K562 (cell line): Measurements from ENCODE around the gene LUC7L3. TPM values are rescaled to one million over a fixed set of nuclear protein-coding genes. Genes with fewer than 3 reads are reported as not detected.
A peak's percentile ranks its signal among the peaks of the same experiment; 100 is the strongest.

ENCODE experiments used
- FUS ChIP-seq: fragments of 200-400 bp; formaldehyde crosslinking; optimal IDR thresholded peaks from 2 replicates; pipeline ENCODE3; 2017; ENCODE audit warnings: low read depth, low read length
- HDAC2 ChIP-seq: fragments of 450-650 bp; IDR thresholded peaks from 2 replicates; pipeline ENCODE4 v1.6.1; 2016; ENCODE audit warnings: mild to moderate bottlenecking
- HDAC8 ChIP-seq: fragments of 450-650 bp; IDR thresholded peaks from 2 replicates; pipeline ENCODE4 v1.6.1; 2016; ENCODE audit warnings: mild to moderate bottlenecking, missing genetic modification characterization, moderate library complexity, missing compliant biosample characterization
- NRF1 ChIP-seq, 2 experiments: fragments of 450-650 bp; IDR thresholded peaks in 1 of 2; conservative IDR thresholded peaks in 1 of 2; 2 replicates each; pipeline ENCODE4 v1.6.1; 2014; ENCODE audit warnings: mild to moderate bottlenecking in 2 of 2
- PYGO2 ChIP-seq: fragments of 450-650 bp; IDR thresholded peaks from 2 replicates; pipeline ENCODE4 v1.6.1; 2016; ENCODE audit warnings: mild to moderate bottlenecking, missing genetic modification characterization, moderate library complexity, missing compliant biosample characterization
- RFX7 ChIP-seq: fragments of 250-450 bp; sonication (Bioruptor Pico); IDR thresholded peaks from 2 replicates; pipeline ENCODE4 v1.5.1; 2021; ENCODE audit warnings: mild to moderate bottlenecking
- RNF2 ChIP-seq: sonication (generic); IDR thresholded peaks from 2 replicates; pipeline ENCODE4 v1.6.1; 2016
- SMAD1 ChIP-seq: fragments of 150-350 bp; IDR thresholded peaks from 2 replicates; pipeline ENCODE4 v1.6.1; 2014; ENCODE audit warnings: low read length, low read depth; ENCODE audit not compliant: partially characterized antibody
- SMARCA5 ChIP-seq: fragments of 450-650 bp; IDR thresholded peaks from 2 replicates; pipeline ENCODE4 v1.6.1; 2016
- SOX6 ChIP-seq: fragments of 450-650 bp; IDR thresholded peaks from 2 replicates; pipeline ENCODE4 v1.6.1; 2014; ENCODE audit warnings: mild to moderate bottlenecking
- TAL1 ChIP-seq: fragments of 450-650 bp; IDR thresholded peaks from 2 replicates; pipeline ENCODE4 v1.6.1; 2016; ENCODE audit warnings: mild to moderate bottlenecking
- ZNF263 ChIP-seq: sonication (generic); formaldehyde crosslinking; IDR thresholded peaks from 2 replicates; pipeline ENCODE4 v1.8.0; 2022; ENCODE audit warnings: mild to moderate bottlenecking, missing genetic modification reagents, borderline replicate concordance
- ZNF785 ChIP-seq: fragments of 250-450 bp; sonication (Bioruptor Pico); IDR thresholded peaks from 2 replicates; pipeline ENCODE4 v1.4.0; 2020; ENCODE audit warnings: mild to moderate bottlenecking
- polyA plus RNA-seq, 8 experiments: library from polyadenylated mRNA; depleted of rRNA in 4 of 8; stranded (reverse) in 5 of 8; unstranded in 3 of 8; fragments of >200 nt; fragmentation: Nextera tagmentation in 2 of 8; fragmentation: Illumina TruSeq in 1 of 8; extraction: Ambion mirVana in 2 of 8; extraction: Trizol in 1 of 8; gene quantifications; 2 replicates each; pipeline versions ENCODE4 v1.2.1 to v1.2.3, GENCODE V29; 2011 to 2014; ENCODE audit warnings: inconsistent platforms in 1 of 8, missing spikeins in 1 of 8
- total RNA-seq, 7 experiments: library from RNA; depleted of rRNA in 6 of 7; stranded (reverse); fragments of >200 nt in 6 of 7; fragmentation: Illumina TruSeq in 2 of 7; extraction: Trizol in 2 of 7; gene quantifications; 2 replicates each; pipeline versions ENCODE4 v1.2.1 to v1.2.3, GENCODE V29; 2011 to 2021; ENCODE audit warnings: low replicate concordance in 1 of 7
- TF ChIP-seq, protein P1 (sequence below): fragments of 250-450 bp; sonication (Bioruptor Pico); IDR thresholded peaks from 2 replicates; pipeline ENCODE4 v1.4.0; 2020; ENCODE audit warnings: mild to moderate bottlenecking, moderate library complexity
- TF ChIP-seq, protein P2 (sequence below): fragments of 450-650 bp; formaldehyde crosslinking; IDR thresholded peaks from 2 replicates; pipeline ENCODE4 v1.4.0; 2020; ENCODE audit warnings: mild to moderate bottlenecking, moderate library complexity
- TF ChIP-seq, protein P3 (sequence below): fragments of 250-450 bp; sonication (Bioruptor Pico); IDR thresholded peaks from 2 replicates; pipeline ENCODE4 v1.5.0; 2020; ENCODE audit warnings: mild to moderate bottlenecking, borderline replicate concordance
- TF ChIP-seq, protein P4 (sequence below), 2 experiments: IDR thresholded peaks in 1 of 2; conservative IDR thresholded peaks in 1 of 2; 2 replicates each; pipeline ENCODE4 v1.6.1; 2016; ENCODE audit warnings: low read depth in 2 of 2, mild to moderate bottlenecking in 1 of 2, missing compliant biosample characterization in 1 of 2, missing genetic modification characterization in 1 of 2, moderate library complexity in 1 of 2
- TF ChIP-seq, protein P5 (sequence below): fragments of 450-650 bp; IDR thresholded peaks from 2 replicates; pipeline ENCODE4 v1.7.0; 2016; ENCODE audit warnings: borderline replicate concordance

Gene LUC7L3
- total and polyA plus RNA-seq, 9 of the 15 experiments (the other 6 are each of a cell fraction or from before 2014, with no cell fraction given) = 80.8 to 284 (median 127) TPM

DNA sequence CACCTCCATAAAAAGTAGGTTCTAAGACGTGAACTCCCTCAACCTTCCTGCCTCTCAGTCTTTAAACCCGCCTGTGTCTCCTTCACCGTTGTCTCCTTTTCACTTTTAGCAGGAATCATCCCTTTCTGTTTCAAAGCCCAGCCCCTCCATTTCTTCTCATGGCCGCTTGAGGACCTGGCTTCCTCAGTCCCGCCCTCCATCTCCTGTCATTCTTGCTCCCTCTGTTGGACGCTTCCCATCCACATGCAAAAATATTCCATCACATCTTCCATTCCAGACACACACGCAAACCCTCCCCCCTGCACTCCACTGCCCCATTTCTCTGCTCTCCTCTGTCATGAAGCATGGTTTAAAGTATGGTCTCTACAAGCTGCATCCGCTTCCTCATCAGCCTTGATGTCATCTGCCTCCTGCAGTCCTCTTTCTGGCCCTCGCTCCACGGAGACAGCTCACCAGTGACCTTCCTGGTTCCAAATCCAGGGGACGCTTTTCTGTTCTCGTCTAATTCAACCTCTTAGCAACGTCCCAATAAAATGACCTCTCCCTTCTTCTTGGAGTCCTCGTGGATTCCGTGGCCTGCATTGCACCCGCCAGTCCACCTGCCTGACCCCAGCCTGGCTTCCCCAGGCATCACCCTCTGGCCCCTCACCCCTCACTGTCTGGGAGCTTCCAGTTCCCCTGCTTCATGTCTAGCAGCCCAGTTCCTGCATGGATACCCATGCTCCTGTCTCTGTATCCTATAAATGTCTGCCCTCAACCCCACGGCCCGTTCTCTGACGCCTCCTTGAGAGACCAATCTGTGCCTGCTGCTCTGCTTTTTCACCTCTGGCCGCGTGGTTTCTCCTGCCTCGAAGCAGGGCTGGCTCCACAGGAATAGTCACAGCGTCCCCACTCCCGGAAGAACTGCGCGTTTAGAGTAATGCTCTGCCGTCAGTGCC, 37.9 kb upstream of the LUC7L3 start (continued):
- TF ChIP-seq, protein P1, sequence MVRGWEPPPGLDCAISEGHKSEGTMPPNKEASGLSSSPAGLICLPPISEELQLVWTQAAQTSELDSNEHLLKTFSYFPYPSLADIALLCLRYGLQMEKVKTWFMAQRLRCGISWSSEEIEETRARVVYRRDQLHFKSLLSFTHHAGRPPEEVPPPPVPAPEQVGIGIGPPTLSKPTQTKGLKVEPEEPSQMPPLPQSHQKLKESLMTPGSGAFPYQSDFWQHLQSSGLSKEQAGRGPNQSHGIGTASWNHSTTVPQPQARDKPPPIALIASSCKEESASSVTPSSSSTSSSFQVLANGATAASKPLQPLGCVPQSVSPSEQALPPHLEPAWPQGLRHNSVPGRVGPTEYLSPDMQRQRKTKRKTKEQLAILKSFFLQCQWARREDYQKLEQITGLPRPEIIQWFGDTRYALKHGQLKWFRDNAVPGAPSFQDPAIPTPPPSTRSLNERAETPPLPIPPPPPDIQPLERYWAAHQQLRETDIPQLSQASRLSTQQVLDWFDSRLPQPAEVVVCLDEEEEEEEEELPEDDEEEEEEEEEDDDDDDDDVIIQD (CRISPR knock-in tag) = no peak
- TF ChIP-seq TAL1 (no peak), RFX7 (CRISPR knock-in tag) (no peak), HDAC8 (tag) (no peak), FUS (no peak), RNF2 (no peak), NRF1 (conservative IDR thresholded peaks at IDR 0.05 in 1 of 2, IDR thresholded peaks at IDR 0.05 in 1 of 2) (no peak), HDAC2 (peak; percentile 25; the same call in 1 of the 2 replicates), SOX6 (no peak), SMAD1 (no peak), ZNF263 (CRISPR knock-in tag) (no peak), ZNF785 (CRISPR knock-in tag) (no peak), PYGO2 (tag) (no peak), SMARCA5 (peak; percentile 19; the same call in 1 of the 2 replicates)
- TF ChIP-seq, protein P2, sequence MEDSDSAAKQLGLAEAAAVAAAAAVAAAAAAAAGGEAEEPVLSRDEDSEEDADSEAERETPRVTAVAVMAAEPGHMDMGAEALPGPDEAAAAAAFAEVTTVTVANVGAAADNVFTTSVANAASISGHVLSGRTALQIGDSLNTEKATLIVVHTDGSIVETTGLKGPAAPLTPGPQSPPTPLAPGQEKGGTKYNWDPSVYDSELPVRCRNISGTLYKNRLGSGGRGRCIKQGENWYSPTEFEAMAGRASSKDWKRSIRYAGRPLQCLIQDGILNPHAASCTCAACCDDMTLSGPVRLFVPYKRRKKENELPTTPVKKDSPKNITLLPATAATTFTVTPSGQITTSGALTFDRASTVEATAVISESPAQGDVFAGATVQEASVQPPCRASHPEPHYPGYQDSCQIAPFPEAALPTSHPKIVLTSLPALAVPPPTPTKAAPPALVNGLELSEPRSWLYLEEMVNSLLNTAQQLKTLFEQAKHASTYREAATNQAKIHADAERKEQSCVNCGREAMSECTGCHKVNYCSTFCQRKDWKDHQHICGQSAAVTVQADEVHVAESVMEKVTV (CRISPR knock-in tag) = peak; percentile 84
- TF ChIP-seq, protein P3, sequence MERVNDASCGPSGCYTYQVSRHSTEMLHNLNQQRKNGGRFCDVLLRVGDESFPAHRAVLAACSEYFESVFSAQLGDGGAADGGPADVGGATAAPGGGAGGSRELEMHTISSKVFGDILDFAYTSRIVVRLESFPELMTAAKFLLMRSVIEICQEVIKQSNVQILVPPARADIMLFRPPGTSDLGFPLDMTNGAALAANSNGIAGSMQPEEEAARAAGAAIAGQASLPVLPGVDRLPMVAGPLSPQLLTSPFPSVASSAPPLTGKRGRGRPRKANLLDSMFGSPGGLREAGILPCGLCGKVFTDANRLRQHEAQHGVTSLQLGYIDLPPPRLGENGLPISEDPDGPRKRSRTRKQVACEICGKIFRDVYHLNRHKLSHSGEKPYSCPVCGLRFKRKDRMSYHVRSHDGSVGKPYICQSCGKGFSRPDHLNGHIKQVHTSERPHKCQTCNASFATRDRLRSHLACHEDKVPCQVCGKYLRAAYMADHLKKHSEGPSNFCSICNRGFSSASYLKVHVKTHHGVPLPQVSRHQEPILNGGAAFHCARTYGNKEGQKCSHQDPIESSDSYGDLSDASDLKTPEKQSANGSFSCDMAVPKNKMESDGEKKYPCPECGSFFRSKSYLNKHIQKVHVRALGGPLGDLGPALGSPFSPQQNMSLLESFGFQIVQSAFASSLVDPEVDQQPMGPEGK = no peak
- TF ChIP-seq, protein P4, sequence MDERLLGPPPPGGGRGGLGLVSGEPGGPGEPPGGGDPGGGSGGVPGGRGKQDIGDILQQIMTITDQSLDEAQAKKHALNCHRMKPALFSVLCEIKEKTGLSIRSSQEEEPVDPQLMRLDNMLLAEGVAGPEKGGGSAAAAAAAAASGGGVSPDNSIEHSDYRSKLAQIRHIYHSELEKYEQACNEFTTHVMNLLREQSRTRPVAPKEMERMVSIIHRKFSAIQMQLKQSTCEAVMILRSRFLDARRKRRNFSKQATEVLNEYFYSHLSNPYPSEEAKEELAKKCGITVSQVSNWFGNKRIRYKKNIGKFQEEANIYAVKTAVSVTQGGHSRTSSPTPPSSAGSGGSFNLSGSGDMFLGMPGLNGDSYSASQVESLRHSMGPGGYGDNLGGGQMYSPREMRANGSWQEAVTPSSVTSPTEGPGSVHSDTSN (CRISPR knock-in tag; IDR thresholded peaks at IDR 0.05; ENCODE audit: low read depth) = no peak
- TF ChIP-seq, protein P4 (tag; conservative IDR thresholded peaks at IDR 0.05; ENCODE audit: low read depth) = no peak
- TF ChIP-seq, protein P5, sequence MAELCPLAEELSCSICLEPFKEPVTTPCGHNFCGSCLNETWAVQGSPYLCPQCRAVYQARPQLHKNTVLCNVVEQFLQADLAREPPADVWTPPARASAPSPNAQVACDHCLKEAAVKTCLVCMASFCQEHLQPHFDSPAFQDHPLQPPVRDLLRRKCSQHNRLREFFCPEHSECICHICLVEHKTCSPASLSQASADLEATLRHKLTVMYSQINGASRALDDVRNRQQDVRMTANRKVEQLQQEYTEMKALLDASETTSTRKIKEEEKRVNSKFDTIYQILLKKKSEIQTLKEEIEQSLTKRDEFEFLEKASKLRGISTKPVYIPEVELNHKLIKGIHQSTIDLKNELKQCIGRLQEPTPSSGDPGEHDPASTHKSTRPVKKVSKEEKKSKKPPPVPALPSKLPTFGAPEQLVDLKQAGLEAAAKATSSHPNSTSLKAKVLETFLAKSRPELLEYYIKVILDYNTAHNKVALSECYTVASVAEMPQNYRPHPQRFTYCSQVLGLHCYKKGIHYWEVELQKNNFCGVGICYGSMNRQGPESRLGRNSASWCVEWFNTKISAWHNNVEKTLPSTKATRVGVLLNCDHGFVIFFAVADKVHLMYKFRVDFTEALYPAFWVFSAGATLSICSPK = no peak
